Measurements from ENCODE around the gene IQCE. TPM values are rescaled to one million over a fixed set of nuclear protein-coding genes. Genes with fewer than 3 reads are reported as not detected.

Gene IQCE
- polyA plus RNA-seq, 3 donors = 1.8 to 8.4 (median 3.0) TPM

GRCh38 chr7:2570021-2570420 lies 11.2 kb downstream of the IQCE start:
- H3K4me3 Mint-ChIP-seq = no peak overlapping the region
- H3K4me3 ChIP-seq (replicated peaks in 1 of 3; ENCODE audit: low read depth in 2 of 3, low read length in 3 of 3) = no peak overlapping the region
- no peak for DNase-seq
- H3K9me3 ChIP-seq (replicated peaks in 1 of 2; ENCODE audit: control insufficient read depth in 1 of 2, insufficient read depth in 1 of 2, low read length in 2 of 2) = no peaks in the 10 kb centered on the region
- peaks cover 8 to 9% of the 10 kb centered on the region in 2 donors for H3K4me1 ChIP-seq (ENCODE audit: control insufficient read depth in 1 of 2, insufficient read depth in 2 of 2, low read length in 2 of 2)
- H3K27me3 ChIP-seq (ENCODE audit: control insufficient read depth in 2 of 2, insufficient read depth in 2 of 2, low read length in 2 of 2) = no peaks in the 10 kb centered on the region
- no peaks in the 10 kb centered on the region for H3K9me3 Mint-ChIP-seq
- H2AFZ ChIP-seq (ENCODE audit: insufficient read depth, low read depth, low read length, poor library complexity, severe bottlenecking) = no peak overlapping the region
- no peak overlapping the region for H3K27ac ChIP-seq (ENCODE audit: low read depth in 1 of 2, low read length in 2 of 2)
- no peaks in the 10 kb centered on the region for H3K79me2 ChIP-seq (ENCODE audit: insufficient read depth, low read length)
- peaks cover 6% of the 10 kb centered on the region for H3K4me1 Mint-ChIP-seq
- no peak for TF ChIP-seq CTCF (IDR thresholded peaks at IDR 0.05)
- H3K36me3 Mint-ChIP-seq = peaks cover 58 to 70% of the 10 kb centered on the region in 2 donors
- H3K36me3 ChIP-seq (replicated peaks in 1 of 2; ENCODE audit: control insufficient read depth in 1 of 2, insufficient read depth in 2 of 2, low read length in 2 of 2) = peaks cover 32 to 56% of the 10 kb centered on the region in 2 donors
- no peak overlapping the region for H3K4me2 ChIP-seq (replicated peaks; ENCODE audit: extremely low read depth, low read length, poor library complexity, severe bottlenecking)
- H4K20me1 ChIP-seq (ENCODE audit: insufficient read depth, low read length) = peaks cover 4% of the 10 kb centered on the region
- intact Hi-C loops (cut with micrococcal nuclease) = no loop called here
- peak overlapping the region in 1 of 7 donors; percentile 42 for H3K27ac Mint-ChIP-seq
- WGBS (ENCODE audit: insufficient coverage) = 100% methylated on average over 7 of the region's 16 CpGs
- no peak overlapping the region for H3K9ac ChIP-seq (ENCODE audit: insufficient read depth, low read length, poor library complexity, severe bottlenecking)
- peaks cover 0 to 4% (median 0%) of the 10 kb centered on the region in 3 donors for H3K27me3 Mint-ChIP-seq (ENCODE audit: low read depth in 3 of 3)

- H3K9me3 Mint-ChIP-seq = no peaks in the 10 kb centered on the region
- H3K36me3 Mint-ChIP-seq = peaks cover 61 to 72% of the 10 kb centered on the region in 2 donors
These were observed 12.6 kb downstream of the IQCE start for GRCh38 chr7:2571409-2571808.

More at GRCh38 chr7:2571409-2571808, 12.6 kb downstream of the IQCE start:
- Histone ChIP-seq H3K27me3 (ENCODE audit: control insufficient read depth in 2 of 2, insufficient read depth in 2 of 2, low read length in 2 of 2) (no peaks in the 10 kb centered on the region), H3K27ac (ENCODE audit: low read depth in 1 of 2, low read length in 2 of 2) (no peak overlapping the region), H3K36me3 (replicated peaks in 1 of 2; ENCODE audit: control insufficient read depth in 1 of 2, insufficient read depth in 2 of 2, low read length in 2 of 2) (peaks cover 34 to 59% of the 10 kb centered on the region in 2 donors), H3K9ac (ENCODE audit: insufficient read depth, low read length, poor library complexity, severe bottlenecking) (no peak overlapping the region), H2AFZ (ENCODE audit: insufficient read depth, low read depth, low read length, poor library complexity, severe bottlenecking) (no peak overlapping the region), H3K9me3 (replicated peaks in 1 of 2; ENCODE audit: control insufficient read depth in 1 of 2, insufficient read depth in 1 of 2, low read length in 2 of 2) (no peaks in the 10 kb centered on the region), H3K79me2 (ENCODE audit: insufficient read depth, low read length) (no peaks in the 10 kb centered on the region), H3K4me1 (ENCODE audit: control insufficient read depth in 1 of 2, insufficient read depth in 2 of 2, low read length in 2 of 2) (peaks cover 8 to 9% of the 10 kb centered on the region in 2 donors), H3K4me3 (replicated peaks in 1 of 3; ENCODE audit: low read depth in 2 of 3, low read length in 3 of 3) (no peak overlapping the region), H3K4me2 (replicated peaks; ENCODE audit: extremely low read depth, low read length, poor library complexity, severe bottlenecking) (no peak overlapping the region), H4K20me1 (ENCODE audit: insufficient read depth, low read length) (peaks cover 4% of the 10 kb centered on the region)
- peaks cover 0 to 4% (median 2%) of the 10 kb centered on the region in 3 donors for H3K27me3 Mint-ChIP-seq (ENCODE audit: low read depth in 3 of 3)
- peaks cover 6% of the 10 kb centered on the region for H3K4me1 Mint-ChIP-seq
- intact Hi-C loops (cut with micrococcal nuclease) = no loop called here
- over 99% methylated on average over 10 of the region's 15 CpGs for WGBS (ENCODE audit: insufficient coverage)
- DNase-seq = no peak
- TF ChIP-seq CTCF (IDR thresholded peaks at IDR 0.05) = no peak
- no peak overlapping the region for H3K4me3 Mint-ChIP-seq
- H3K27ac Mint-ChIP-seq = no peak overlapping the region

Measured in CD14-positive monocyte (primary cell).